Body of pancreas (tissue), 4 donors: Measurements from ENCODE around the gene CNTNAP2. TPM values are rescaled to one million over a fixed set of nuclear protein-coding genes. Genes with fewer than 3 reads are reported as not detected.

Source experiments
- ATAC-seq: fragments of 150-250 bp; one replicate; pipeline ENCODE4 v1.9.1; 2016
- DNase-seq, 4 donors: peaks; one replicate each; pipeline ENCODE4 v3.0.0-alpha.2; 2019
- H3K27ac ChIP-seq, 4 donors: fragments of 200-600 bp; sonication (generic); 1 replicate in 3 of 4; 2 replicates in 1 of 4; pipeline versions ENCODE4 v1.5.1 to v1.6.1; 2016 to 2019; ENCODE audit warnings: mild to moderate bottlenecking in 1 of 4, mixed read lengths in 1 of 4, moderate library complexity in 1 of 4
- H3K27me3 ChIP-seq, 2 donors: fragments of 200-600 bp; sonication (generic); one replicate each; pipeline ENCODE4 v1.6.0; 2016; ENCODE audit warnings: mild to moderate bottlenecking in 1 of 2
- H3K36me3 ChIP-seq, 2 donors: fragments of 200-600 bp; sonication (generic); replicated peaks in 1 of 2; 2 replicates each; pipeline ENCODE4 v1.5.1; 2016; ENCODE audit warnings: low read depth in 2 of 2; ENCODE audit not compliant: insufficient read depth in 1 of 2
- H3K4me1 ChIP-seq: fragments of 200-600 bp; sonication (generic); one replicate; pipeline ENCODE4 v1.6.0; 2016
- H3K4me3 ChIP-seq, 2 donors: fragments of 200-600 bp; sonication (generic); 1 replicate in 1 of 2; 2 replicates in 1 of 2; pipeline ENCODE4 v1.5.1; 2016 to 2019
- H3K9me3 ChIP-seq, 3 donors: fragments of 200-600 bp; sonication (generic); 1 replicate in 2 of 3; 2 replicates in 1 of 3; pipeline ENCODE4 v1.5.1; 2016
- POLR2A ChIP-seq, 3 donors: fragments of 450-650 bp; IDR thresholded peaks; one replicate each; pipeline ENCODE4 v1.6.1; 2016; ENCODE audit warnings: antibody characterized with exemption in 3 of 3, mild to moderate bottlenecking in 2 of 3
- WGBS, 2 donors: methylation state at CpG; one replicate each; pipeline ENCODE4 v1.1.5; 2017; 5-methylcytosine and 5-hydroxymethylcytosine counted together
- intact Hi-C: fragments of 100-400 bp; cut with DNase I; formaldehyde crosslinking; loops from one replicate; pipeline ENCODE4 v1.15.1; 2023
- total RNA-seq, 2 donors: library from RNA; depleted of rRNA; stranded (reverse); fragments of >200 nt; gene quantifications; one replicate each; pipeline ENCODE4 v1.1.0, GENCODE V29; 2016
- TF ChIP-seq, protein P1 (sequence below), 7 experiments: fragments of 450-650 bp in 4 of 7; fragments of 200-600 bp in 3 of 7; sonication (generic) in 3 of 7; IDR thresholded peaks; one replicate each; pipeline ENCODE4 v1.5.1; 2016 to 2019; ENCODE audit warnings: antibody characterized with exemption in 7 of 7

CNTNAP2 gene
- total RNA-seq, 2 donors from 2014 or later: 1.0 TPM; not detected in 1

DNA sequence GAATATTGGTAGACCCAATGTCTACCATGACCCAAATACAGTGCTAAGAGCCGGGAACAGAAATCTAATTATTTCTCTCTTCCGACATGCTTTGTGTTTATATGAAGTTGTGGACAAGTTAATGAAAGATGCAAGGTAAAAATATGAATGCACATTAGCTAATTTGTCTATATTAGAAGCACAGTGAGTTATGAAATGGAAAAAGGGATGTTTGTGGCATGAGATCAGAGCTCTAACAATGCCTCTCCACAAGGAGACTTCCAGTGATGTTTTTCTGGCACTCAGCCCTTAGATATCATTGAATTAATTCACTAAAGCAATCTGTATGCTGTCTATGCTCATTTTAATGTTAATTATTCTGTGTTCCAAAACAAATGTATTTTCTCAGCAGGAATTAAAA, 897.2 kb downstream of the CNTNAP2 start:
- Histone ChIP-seq H3K9me3 (no peaks in the 10 kb centered on the region), H3K27me3 (no peaks in the 10 kb centered on the region), H3K27ac (no peak overlapping the region), H3K4me3 (no peak overlapping the region), H3K4me1 (peaks cover 15% of the 10 kb centered on the region), H3K36me3 (no peaks in the 10 kb centered on the region)
- ATAC-seq (no peak), DNase-seq (no peak)
- intact Hi-C loops: no loop called here
- TF ChIP-seq, protein P1, sequence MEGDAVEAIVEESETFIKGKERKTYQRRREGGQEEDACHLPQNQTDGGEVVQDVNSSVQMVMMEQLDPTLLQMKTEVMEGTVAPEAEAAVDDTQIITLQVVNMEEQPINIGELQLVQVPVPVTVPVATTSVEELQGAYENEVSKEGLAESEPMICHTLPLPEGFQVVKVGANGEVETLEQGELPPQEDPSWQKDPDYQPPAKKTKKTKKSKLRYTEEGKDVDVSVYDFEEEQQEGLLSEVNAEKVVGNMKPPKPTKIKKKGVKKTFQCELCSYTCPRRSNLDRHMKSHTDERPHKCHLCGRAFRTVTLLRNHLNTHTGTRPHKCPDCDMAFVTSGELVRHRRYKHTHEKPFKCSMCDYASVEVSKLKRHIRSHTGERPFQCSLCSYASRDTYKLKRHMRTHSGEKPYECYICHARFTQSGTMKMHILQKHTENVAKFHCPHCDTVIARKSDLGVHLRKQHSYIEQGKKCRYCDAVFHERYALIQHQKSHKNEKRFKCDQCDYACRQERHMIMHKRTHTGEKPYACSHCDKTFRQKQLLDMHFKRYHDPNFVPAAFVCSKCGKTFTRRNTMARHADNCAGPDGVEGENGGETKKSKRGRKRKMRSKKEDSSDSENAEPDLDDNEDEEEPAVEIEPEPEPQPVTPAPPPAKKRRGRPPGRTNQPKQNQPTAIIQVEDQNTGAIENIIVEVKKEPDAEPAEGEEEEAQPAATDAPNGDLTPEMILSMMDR (IDR thresholded peaks at IDR 0.05): no peak
- no peak for TF ChIP-seq POLR2A (IDR thresholded peaks at IDR 0.05)
- 79 to 89% methylated on average over 2 of the region's 2 CpGs for WGBS, 2 donors

DNA sequence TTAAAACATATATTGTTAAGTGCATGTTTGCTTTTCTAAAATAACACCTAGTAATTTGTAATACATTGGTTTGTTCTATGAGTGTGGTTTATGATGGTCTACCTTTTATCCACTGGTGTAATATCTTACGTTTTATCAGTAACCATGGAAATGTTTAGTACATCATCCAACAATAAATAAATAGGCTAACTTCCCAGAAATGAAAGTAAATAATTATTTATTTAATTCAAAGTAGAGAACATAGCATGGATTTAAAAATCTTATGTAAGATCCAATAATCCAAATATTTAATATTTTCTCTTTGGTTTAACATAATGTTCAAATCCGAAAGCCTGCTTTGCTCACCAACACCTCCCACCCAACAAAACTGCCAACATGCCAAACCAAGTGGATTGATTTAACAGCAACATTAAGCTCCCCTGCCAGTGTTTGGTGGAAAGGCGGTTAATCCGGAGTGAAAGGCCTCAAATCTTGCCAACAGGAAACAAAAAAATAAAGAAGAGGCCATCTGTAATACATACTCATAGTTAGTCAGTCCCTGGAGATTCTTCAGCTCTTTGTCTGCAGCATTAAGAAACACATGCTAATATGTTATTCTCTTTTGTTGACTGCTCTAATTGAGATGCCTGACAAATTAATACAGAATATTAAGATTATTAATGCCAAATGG, 897.8 kb downstream of the CNTNAP2 start:
- H3K4me1 ChIP-seq: peaks cover 10% of the 10 kb centered on the region
- ATAC-seq: no peak
- DNase-seq: no peak
- intact Hi-C loops: no loop called here
- H3K27me3 ChIP-seq: no peaks in the 10 kb centered on the region
- H3K4me3 ChIP-seq: no peak overlapping the region
- H3K36me3 ChIP-seq: no peaks in the 10 kb centered on the region
- H3K27ac ChIP-seq: no peak overlapping the region
- TF ChIP-seq, protein P1 (IDR thresholded peaks at IDR 0.05): no peak
- TF ChIP-seq POLR2A (IDR thresholded peaks at IDR 0.05): no peak
- WGBS, 2 donors: 74% methylated on average over 4 of the region's 4 CpGs
- H3K9me3 ChIP-seq: no peaks in the 10 kb centered on the region

DNA sequence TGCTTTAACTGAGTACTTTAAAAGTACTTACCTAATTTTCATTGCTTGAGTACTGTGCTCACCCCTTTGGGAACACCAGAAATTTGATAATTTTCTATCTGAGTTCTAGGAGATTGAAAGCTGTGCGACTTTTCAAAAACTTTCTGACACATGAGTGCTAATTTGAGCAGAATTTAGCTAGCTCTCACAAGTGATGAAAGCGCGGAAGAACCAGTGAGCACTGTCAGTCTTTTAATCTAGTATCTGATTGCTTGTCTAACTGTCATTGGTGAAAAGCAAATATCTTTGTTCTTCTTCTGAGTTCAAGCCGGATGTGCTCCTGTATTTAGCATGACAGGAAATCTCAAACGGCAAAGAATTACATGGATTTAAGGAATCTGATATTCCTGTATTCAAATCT, 899.4 kb downstream of the CNTNAP2 start:
- Histone ChIP-seq H3K27me3 (no peaks in the 10 kb centered on the region), H3K4me1 (peaks cover 10% of the 10 kb centered on the region), H3K4me3 (no peak overlapping the region), H3K36me3 (no peaks in the 10 kb centered on the region), H3K9me3 (no peaks in the 10 kb centered on the region), H3K27ac (no peak overlapping the region)
- intact Hi-C loops: no loop called here
- TF ChIP-seq POLR2A (IDR thresholded peaks at IDR 0.05): no peak
- TF ChIP-seq, protein P1 (IDR thresholded peaks at IDR 0.05): no peak
- ATAC-seq (no peak), DNase-seq (no peak)
- WGBS, 2 donors: 91 to 96% methylated on average over 5 of the region's 5 CpGs

DNA sequence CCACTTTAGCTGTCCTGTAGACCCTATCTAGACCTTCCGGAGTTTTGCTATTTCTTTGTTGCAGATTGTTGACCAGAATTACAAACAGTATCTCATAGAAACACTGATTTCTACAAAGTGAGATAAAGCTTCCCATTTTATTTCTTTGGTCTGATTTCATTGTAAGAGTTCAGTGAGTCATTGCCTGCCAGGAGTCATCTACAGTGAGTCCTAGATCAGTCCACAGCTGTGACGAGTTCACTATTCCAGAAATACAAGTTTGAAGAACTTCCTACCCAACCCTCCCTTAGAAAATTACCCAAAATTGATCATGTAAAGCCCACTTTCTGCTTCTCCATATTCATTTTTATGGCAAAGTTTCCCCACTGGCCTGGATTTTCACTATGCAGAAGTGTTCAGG, 905.5 kb downstream of the CNTNAP2 start:
- TF ChIP-seq, protein P1 (IDR thresholded peaks at IDR 0.05): no peak
- TF ChIP-seq POLR2A (IDR thresholded peaks at IDR 0.05): no peak
- WGBS, 2 donors: 41 to 47% methylated on average over 2 of the region's 2 CpGs
- DNase-seq (no peak), ATAC-seq (no peak)
- Histone ChIP-seq H3K9me3 (no peaks in the 10 kb centered on the region), H3K4me1 (peaks cover 10% of the 10 kb centered on the region), H3K4me3 (no peak overlapping the region), H3K36me3 (no peaks in the 10 kb centered on the region), H3K27me3 (no peaks in the 10 kb centered on the region), H3K27ac (no peak overlapping the region)
- intact Hi-C loops: no loop called here

DNA sequence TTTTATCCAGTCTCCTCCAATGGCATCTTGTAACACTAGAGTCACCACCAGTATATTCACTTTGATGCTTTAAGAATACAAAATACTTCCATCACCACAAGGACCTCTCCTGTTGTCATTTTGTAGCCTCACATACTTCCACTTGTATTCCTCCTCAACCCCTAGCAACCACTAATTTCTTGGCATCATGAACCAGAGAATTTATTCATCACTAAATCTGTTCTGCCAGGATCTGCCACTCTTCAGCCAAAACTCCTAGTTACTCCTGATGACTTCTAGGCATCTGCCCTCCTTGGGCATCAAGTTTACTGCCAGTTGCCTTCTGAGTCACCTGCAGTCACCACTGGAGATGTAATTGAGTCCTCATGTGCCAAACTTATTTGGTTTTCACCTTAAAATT, 906.8 kb downstream of the CNTNAP2 start:
- Histone ChIP-seq H3K4me1 (peaks cover 3% of the 10 kb centered on the region), H3K27ac (no peak overlapping the region), H3K27me3 (no peaks in the 10 kb centered on the region), H3K9me3 (no peaks in the 10 kb centered on the region), H3K36me3 (no peaks in the 10 kb centered on the region), H3K4me3 (no peak overlapping the region)
- TF ChIP-seq, protein P1 (IDR thresholded peaks at IDR 0.05): no peak
- no peak for TF ChIP-seq POLR2A (IDR thresholded peaks at IDR 0.05)
- intact Hi-C loops: no loop called here
- ATAC-seq (no peak), DNase-seq (no peak)
